ENCODE measurements around the gene PTPN5.
"Not testable (repeated sequence)": the region's sequence is repeated elsewhere in the genome, so short reads cannot be mapped to it uniquely, and the experiment has no call there.

The PTPN5 gene

GRCh38 chr11:18682466-18682865 lies 109.1 kb downstream of the PTPN5 start:
- no peak for DNase-seq (ENCODE audit: low read depth in 2 of 2)

GRCh38 chr11:18681949-18682348 lies 109.6 kb downstream of the PTPN5 start:
- DNase-seq (ENCODE audit: low read depth in 2 of 2), result not testable (repeated sequence)

Measured in activated CD8-positive, alpha-beta memory T cell treated with anti-CD3 and anti-CD28 coated beads for 4 hours (primary cell).